OCI-M2 (cell line): Measurements from ENCODE around the gene HLCS.

Experiments
- DNase-seq: peaks from one replicate; lab custom pipeline; 2025; ENCODE audit not compliant: unreplicated experiment; lab: John Stamatoyannopoulos, UW

HLCS gene

GRCh38 chr21:36728371-36729111, 237.9 kb downstream of the HLCS start:
- no peak for DNase-seq

DNA sequence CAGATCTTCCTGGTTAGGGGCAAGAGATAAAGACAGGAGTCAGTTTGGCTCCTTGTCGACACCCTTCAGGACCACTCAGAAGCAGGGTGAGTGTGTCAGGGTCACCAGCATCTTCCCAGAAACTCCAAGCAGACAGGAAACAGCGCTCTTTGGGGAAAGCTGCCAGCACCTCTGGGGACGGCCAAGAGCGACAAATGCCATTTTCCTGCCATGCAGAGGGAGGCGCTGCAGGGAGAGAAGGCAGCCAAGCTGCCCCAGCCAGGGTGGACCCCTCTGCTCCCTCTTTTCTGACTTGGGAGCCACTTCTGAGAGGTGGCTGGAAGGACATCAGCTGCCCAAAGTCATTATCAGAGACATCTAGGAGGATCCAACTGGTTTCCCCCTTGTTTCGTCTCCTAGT, 238.6 kb downstream of the HLCS start:
- DNase-seq = no peak

GRCh38 chr21:36725793-36726386, 240.6 kb downstream of the HLCS start:
- no peak for DNase-seq

GRCh38 chr21:36724660-36725059, 241.8 kb downstream of the HLCS start:
- no peak for DNase-seq

DNA sequence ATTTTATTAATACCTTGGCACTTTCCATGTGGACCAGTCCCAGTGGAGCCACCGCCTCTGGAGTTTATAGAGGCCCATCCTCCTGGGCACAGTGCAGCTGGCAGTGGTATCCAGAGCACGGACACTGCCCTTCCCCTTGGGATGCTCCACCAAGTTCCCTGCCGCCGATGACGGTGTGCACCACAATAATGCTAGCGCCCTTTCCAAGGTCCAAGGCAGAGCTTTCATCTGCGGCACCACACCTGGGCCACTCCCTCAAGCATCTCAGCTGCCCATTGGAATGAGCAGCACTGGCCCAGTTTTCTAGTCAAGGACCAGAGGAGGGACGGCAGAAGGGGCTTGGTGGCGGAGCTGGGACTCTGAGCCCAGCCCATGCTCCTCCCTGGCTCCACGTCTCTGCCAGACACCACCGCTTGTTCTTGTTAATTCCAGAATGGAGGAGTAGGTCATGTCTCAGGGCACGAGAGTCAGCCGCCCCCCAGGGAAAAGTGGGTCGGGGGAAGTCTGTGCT, 243.0 kb downstream of the HLCS start:
- no peak for DNase-seq

DNA sequence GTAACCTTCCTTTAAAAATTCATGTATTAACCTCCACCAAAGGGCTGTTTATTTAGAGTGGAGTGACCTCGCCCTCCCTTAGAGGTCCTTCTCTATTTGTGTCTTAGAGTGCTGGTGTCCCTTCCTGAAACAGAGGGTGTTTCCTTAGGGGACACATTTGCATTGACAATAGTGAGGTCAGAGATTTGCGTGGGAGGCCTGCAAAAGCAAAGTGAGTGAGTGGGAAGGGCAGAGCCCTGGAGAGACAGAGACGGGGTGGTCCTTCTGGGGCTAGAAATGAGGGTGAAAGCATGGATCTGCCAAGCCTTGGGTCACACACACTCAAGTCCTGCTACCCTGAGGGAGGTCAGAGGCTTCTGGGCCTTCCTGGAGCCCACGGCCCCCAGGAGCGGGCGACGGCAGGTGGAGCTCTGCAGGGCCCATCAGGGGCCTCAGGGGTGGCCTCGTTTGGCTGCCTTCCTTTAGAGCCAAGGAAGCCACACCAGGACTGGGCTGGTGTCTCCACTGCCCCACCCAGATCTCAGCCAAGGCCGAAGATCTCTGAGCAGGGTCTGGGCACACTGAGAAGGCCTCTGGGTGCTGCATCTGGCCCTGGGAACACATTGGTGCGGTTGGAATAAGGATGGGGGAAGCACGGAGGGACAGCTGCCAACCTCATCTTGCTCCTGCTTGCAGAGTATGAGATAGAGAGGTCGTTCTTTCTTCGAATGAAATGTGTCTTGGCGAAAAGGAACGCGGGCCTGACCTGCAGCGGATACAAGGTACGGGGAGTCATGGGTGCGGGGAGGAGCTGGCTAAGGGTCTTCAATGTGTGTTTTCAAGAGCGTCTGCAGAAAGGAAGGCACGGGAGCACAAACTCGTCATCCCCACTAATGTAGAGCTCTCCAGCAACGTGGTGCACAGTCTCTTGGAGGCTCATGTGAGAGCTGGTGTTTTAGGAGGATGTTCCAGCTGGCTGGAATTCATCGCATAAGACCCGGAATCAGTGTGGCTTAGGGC, 243.8 kb downstream of the HLCS start:
- DNase-seq = no peak

DNA sequence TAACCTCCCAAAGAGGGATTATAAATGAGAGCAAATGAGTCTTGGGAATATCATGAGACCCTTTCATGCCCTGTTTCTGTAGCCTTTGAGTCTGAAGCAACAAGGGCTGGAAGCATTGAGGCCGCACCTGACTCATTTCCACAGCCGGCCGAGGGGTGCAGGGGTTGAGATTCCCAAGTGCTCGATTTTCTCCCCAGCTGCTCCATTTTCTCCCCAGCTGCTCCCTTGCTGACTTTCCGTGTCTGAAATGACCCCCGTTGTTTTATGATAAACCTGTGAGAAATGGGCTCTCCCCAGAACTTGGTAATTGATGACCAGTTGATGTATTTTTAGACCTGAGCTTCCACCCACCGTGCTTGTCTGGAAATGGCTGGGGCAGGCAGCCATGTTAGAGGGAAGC, 244.7 kb downstream of the HLCS start:
- no peak for DNase-seq

DNA sequence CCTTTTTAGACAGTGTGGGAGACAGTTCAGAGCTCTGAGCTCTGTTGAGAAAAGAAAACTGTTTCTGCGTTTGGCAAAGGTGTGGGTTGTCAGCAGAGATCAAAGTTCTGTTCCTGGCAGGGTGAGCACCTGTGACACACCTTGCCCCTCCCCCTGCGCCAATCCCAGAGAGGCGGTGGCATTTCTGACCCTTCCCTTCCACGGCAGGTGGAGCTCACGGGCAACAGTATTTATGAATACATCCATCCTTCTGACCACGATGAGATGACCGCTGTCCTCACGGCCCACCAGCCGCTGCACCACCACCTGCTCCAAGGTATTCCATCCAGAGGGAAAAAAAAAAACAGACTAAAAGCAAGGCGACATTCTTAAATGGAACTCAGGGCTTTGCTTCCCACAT, 246.9 kb downstream of the HLCS start:
- DNase-seq = no peak

- no peak for DNase-seq
Observed at GRCh38 chr21:36718951-36719501, 247.4 kb downstream of the HLCS start.

- DNase-seq = no peak
Observed at GRCh38 chr21:36717976-36718375, 248.5 kb downstream of the HLCS start.

GRCh38 chr21:36716836-36717235, 249.6 kb downstream of the HLCS start:
- DNase-seq = no peak

- DNase-seq = no peak
Observed at GRCh38 chr21:36716387-36716786, 250.1 kb downstream of the HLCS start.

GRCh38 chr21:36713746-36714145, 252.7 kb downstream of the HLCS start:
- no peak for DNase-seq

- no peak for DNase-seq
Observed at GRCh38 chr21:36710729-36711048, 255.8 kb downstream of the HLCS start.

DNA sequence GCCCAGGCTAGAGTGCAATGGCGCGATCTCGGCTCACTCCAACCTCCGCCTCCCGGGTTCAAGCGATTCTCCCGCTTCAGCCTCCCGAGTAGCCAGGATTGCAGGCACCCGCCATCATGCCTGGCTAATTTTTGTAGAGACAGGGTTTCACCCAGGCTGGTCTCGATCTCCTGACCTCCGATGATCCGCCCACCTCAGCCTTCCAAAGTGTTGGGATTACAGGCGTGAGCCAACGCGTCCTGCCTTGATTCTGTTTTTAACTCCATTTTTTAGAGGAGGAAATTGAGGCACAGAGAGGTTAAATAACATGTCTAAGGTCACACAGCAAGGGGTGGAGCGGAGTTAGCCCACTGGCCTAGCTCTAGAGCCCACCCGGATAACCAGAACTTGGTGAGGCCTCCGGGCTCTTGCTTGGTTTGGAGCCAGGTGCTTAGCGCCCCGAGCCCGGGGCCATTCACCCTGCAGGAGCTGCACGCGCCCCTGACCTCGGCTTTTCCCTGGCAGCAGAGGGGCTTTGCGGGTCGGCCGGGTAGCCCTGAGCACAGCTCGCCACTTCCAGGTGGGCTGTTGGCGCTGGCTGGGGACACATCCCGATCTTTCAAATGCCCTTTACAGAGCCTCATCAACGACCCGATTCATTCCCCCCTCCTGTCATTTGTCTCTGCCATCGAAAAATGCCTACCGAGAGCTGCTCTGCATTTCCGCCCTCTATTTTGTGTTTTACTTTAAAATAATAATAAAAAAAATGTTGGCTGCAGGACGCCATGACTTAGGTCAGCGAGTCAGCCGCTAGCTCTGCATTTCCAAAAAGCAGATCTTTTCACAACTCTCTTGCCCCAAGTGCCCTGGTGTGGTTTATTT, 256.4 kb downstream of the HLCS start:
- no peak for DNase-seq

DNA sequence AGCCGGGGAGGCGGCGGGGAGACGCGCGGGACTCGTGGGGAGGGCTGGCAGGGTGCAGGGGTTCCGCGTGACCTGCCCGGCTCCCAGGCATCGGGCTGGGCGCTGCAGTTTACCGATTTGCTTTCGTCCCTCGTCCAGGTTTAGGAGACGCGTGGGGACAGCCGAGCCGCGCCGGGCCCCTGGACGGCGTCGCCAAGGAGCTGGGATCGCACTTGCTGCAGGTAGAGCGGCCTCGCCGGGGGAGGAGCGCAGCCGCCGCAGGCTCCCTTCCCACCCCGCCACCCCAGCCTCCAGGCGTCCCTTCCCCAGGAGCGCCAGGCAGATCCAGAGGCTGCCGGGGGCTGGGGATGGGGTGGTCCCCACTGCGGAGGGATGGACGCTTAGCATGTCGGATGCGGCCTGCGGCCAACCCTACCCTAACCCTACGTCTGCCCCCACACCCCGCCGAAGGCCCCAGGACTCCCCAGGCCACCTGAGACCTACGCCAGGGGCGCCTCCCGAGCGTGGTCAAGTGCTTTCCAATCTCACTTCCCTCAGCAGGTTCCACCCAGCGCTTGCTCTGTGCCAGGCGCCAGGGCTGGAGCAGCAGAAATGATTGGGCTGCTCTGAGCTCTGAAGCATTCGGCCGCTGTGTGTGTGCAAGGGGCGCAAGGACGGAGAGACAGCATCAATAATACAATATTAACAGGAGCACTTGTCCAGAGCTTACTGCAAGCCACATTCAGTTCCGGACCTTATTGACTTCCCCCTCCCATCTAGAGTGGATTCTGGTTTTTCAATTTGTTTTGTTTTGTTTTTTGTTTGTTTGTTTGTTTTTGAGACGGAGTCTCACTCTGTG, 257.2 kb downstream of the HLCS start:
- no peak for DNase-seq

DNA sequence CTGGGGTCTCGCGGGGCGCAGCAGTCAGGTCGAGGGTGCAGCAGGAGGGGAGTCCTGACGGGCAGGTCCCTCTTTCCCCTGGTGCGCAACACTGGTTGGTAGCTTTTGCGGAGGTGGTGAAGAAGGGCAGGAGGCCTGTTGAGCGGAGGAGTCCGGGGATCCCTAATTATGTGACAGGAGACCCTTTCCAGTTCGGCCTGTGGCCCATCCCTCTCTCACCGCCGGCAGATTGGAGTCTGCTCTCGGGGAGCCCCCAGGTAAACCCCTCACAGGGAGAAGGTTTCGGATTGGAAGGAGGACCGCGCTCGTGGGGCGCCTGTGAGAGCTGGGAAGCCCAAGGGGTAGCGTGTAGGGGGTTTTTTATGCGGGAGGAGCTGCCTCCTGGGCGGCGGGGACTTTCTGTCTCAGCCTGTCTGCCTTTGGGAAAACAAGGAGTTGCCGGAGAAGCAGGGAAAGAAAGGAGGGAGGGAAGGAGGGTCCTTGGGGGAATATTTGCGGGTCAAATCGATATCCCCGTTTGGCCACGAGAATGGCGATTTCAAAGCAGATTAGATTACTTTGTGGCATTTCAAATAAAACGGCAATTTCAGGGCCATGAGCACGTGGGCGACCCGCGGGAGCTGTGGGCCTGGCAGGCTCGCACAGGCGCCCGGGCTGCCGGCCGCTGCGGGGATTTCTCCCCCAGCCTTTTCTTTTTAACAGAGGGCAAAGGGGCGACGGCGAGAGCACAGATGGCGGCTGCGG, 258.0 kb downstream of the HLCS start:
- DNase-seq = no peak

DNA sequence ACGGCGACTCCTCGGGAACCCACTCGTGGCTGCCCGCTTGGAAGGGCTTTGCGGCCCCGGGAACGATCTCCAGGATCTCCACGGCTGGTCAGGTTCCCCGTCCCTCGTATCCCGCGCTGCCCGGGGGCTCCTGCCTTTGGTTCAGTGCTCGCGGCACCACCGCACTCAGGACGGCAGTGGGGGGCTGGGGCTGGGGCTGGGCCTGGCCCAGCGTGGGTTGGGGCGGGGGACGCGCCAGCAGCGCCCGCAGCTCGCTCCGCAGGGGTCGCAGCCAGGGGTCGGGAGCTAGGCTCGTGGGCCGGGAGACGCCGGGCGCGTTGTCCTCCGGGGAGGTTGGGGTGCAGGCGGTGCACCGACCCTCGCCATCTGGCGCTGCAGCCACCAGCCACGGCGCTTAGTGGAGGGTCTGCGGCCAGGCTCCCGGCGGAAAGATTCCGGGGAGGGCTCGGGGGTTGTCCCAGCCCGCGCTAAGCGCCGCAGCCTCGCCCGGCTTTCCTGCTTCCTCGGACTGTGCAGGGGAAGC, 258.6 kb downstream of the HLCS start:
- no peak for DNase-seq
